CD4-positive, alpha-beta T cell (primary cell): ENCODE results near the gene PARP12. TPM values are rescaled to one million over a fixed set of nuclear protein-coding genes. Genes with fewer than 3 reads are reported as not detected.
A peak's percentile ranks its signal among the peaks of the same experiment; 100 is the strongest.

ENCODE experiments used
- ATAC-seq: fragments of 200-7000 bp; cut with Tn5 transposase; one replicate; pipeline ENCODE4 v1.10.0; 2022; ENCODE audit warnings: mild to moderate bottlenecking; ENCODE audit not compliant: poor library complexity
- CTCF ChIA-PET: fragments of 350-600 bp; sonication (Branson Sonifier 250); formaldehyde crosslinking; loops from one replicate; lab custom pipeline; 2021; ENCODE audit warnings: antibody characterized with exemption, inconsistent platforms; lab: Charles Lee
- POLR2A ChIA-PET: fragments of 350-600 bp; sonication (Branson Sonifier 250); formaldehyde crosslinking; loops from one replicate; lab custom pipeline; 2021; ENCODE audit warnings: antibody characterized with exemption, inconsistent platforms; lab: Charles Lee
- DNase-seq, 14 experiments: peaks; one replicate each; pipeline ENCODE4 v3.0.0-alpha.2; 2013 to 2020; ENCODE audit warnings: mixed read lengths in 2 of 14
- H3K27ac ChIP-seq, 2 donors: one replicate each; pipeline versions ENCODE4 v1.5.1 to v1.7.0; 2013; ENCODE audit warnings: low read length in 2 of 2, low read depth in 1 of 2, mild to moderate bottlenecking in 1 of 2
- H3K27me3 ChIP-seq, 2 experiments: 1 replicate in 1 of 2; 2 replicates in 1 of 2; pipeline versions ENCODE4 v1.6.1 to v1.7.0; 2013; ENCODE audit warnings: low read length in 2 of 2, control low read depth in 1 of 2, mild to moderate bottlenecking in 1 of 2, moderate library complexity in 1 of 2; ENCODE audit not compliant: insufficient read depth in 2 of 2, control insufficient read depth in 1 of 2
- H3K36me3 ChIP-seq: one replicate; pipeline ENCODE4 v1.6.1; 2013; ENCODE audit warnings: low read length, control low read depth; ENCODE audit not compliant: insufficient read depth
- H3K4me1 ChIP-seq: one replicate; pipeline ENCODE4 v1.6.1; 2013; ENCODE audit warnings: low read length, control low read depth; ENCODE audit not compliant: insufficient read depth
- H3K4me3 ChIP-seq: one replicate; pipeline ENCODE4 v1.5.1; 2013; ENCODE audit warnings: mild to moderate bottlenecking, low read length, moderate library complexity
- H3K9me3 ChIP-seq, 2 experiments: 1 replicate in 1 of 2; 2 replicates in 1 of 2; pipeline versions ENCODE4 v1.6.1 to v1.7.0; 2013; ENCODE audit warnings: low read length in 2 of 2, mild to moderate bottlenecking in 2 of 2, control low read depth in 1 of 2, moderate library complexity in 1 of 2; ENCODE audit not compliant: control insufficient read depth in 1 of 2, insufficient read depth in 1 of 2
- H3K27ac Mint-ChIP-seq: one replicate; pipeline ENCODE4 v1.8.0; 2020; ENCODE audit warnings: mixed read lengths
- H3K27me3 Mint-ChIP-seq: one replicate; pipeline ENCODE4 v1.8.0; 2021; ENCODE audit warnings: mixed read lengths
- H3K36me3 Mint-ChIP-seq: one replicate; pipeline ENCODE4 v1.8.0; 2021; ENCODE audit warnings: low read depth, mixed read lengths
- H3K4me1 Mint-ChIP-seq: one replicate; pipeline ENCODE4 v1.8.0; 2021; ENCODE audit warnings: low read depth, mixed read lengths
- H3K4me3 Mint-ChIP-seq: one replicate; pipeline ENCODE4 v1.8.0; 2020; ENCODE audit warnings: mild to moderate bottlenecking, mixed read lengths
- H3K9me3 Mint-ChIP-seq: one replicate; pipeline ENCODE4 v1.8.0; 2020; ENCODE audit warnings: mixed read lengths
- intact Hi-C, 2 experiments: fragments of 100-400 bp; cut with DNase I in 1 of 2; cut with micrococcal nuclease in 1 of 2; formaldehyde crosslinking; loops; one replicate each; pipeline versions ENCODE4 v1.15.1 to v1.9.0; 2023 to 2025; cut with DNase I, micrococcal nuclease
- total RNA-seq, 174 experiments: library from RNA in 2 of 174; stranded (reverse) in 2 of 174; gene quantifications; one replicate each; pipeline ENCODE4 v1.2.3 and lab custom pipeline; 2021 to 2026
- TF ChIP-seq, protein P1 (sequence below): fragments of 200-600 bp; IDR thresholded peaks from one replicate; pipeline ENCODE4 v1.8.0; 2022; ENCODE audit warnings: antibody characterized with exemption, mild to moderate bottlenecking

PARP12 gene
- total RNA-seq, 2 experiments from 2014 or later = 76.7 to 78.5 TPM

DNA sequence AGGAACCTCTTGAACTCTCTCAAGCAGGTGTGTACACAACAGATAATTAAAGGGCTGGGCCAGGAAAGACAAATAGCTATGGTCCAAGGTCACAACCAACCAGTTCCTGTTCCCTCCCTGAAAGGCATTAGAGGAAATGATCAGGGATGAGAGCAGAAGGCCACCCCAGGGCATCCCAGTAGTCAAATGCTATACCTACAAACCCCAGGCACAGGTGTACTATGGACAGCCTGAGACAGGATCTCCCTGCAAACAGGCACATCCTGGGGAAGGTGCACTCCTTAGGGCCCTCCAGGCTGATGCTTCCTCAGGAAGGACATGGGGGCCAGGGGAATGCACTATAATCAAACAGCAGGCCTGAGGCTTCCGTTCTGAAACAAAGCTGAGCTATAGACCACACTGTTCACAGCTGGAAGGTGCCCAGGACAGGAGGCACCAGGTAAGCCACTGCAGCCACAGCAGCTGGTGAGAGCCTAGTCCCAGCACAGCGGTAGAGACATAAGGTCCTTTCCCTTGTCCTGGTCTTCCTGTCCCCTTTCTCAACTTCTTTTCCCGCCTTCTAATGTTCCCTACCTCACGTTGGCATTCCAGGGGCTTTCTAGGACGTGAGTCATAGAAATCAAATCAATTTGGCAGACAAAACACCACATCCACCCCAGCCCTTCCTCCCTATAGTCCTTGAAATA lies 13.3 kb downstream of the PARP12 start:
- ATAC-seq (no peak), DNase-seq (no peak)
- H3K36me3 ChIP-seq = peaks cover 64% of the 10 kb centered on the region
- Mint-ChIP-seq H3K4me1 (peaks cover 24% of the 10 kb centered on the region), H3K27me3 (no peaks in the 10 kb centered on the region), H3K4me3 (no peak overlapping the region), H3K27ac (peak overlapping the region; percentile 65), H3K9me3 (no peaks in the 10 kb centered on the region), H3K36me3 (peaks cover 88% of the 10 kb centered on the region)
- H3K4me1 ChIP-seq = peaks cover 7% of the 10 kb centered on the region
- no peak overlapping the region for H3K4me3 ChIP-seq
- no peaks in the 10 kb centered on the region for H3K9me3 ChIP-seq
- ChIA-PET POLR2A (no interaction called here), CTCF (no interaction called here)
- no peaks in the 10 kb centered on the region for H3K27me3 ChIP-seq
- intact Hi-C loops = no loop called here
- TF ChIP-seq, protein P1, sequence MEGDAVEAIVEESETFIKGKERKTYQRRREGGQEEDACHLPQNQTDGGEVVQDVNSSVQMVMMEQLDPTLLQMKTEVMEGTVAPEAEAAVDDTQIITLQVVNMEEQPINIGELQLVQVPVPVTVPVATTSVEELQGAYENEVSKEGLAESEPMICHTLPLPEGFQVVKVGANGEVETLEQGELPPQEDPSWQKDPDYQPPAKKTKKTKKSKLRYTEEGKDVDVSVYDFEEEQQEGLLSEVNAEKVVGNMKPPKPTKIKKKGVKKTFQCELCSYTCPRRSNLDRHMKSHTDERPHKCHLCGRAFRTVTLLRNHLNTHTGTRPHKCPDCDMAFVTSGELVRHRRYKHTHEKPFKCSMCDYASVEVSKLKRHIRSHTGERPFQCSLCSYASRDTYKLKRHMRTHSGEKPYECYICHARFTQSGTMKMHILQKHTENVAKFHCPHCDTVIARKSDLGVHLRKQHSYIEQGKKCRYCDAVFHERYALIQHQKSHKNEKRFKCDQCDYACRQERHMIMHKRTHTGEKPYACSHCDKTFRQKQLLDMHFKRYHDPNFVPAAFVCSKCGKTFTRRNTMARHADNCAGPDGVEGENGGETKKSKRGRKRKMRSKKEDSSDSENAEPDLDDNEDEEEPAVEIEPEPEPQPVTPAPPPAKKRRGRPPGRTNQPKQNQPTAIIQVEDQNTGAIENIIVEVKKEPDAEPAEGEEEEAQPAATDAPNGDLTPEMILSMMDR = no peak
- H3K27ac ChIP-seq = no peak overlapping the region

DNA sequence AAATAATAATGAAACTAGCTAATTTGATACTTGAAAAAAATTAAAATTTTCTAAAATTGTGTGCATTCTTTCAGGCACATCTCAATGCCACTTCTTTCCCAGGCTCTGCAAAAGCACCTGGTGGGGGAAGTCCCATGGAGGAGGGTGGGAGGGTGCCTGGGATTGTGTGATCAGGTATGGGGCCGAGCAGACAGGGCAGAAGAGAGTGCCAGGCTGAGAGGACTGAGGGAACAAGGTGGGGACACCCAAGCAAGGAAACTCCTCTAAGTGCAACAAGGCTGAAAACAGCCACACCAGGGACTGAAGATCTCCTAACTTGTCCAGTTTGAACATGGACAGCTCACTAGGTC lies 13.8 kb downstream of the PARP12 start:
- peaks cover 88% of the 10 kb centered on the region for H3K36me3 Mint-ChIP-seq
- H3K4me1 Mint-ChIP-seq = peaks cover 18% of the 10 kb centered on the region
- Histone ChIP-seq H3K27ac (no peak overlapping the region), H3K27me3 (no peaks in the 10 kb centered on the region), H3K4me3 (no peak overlapping the region), H3K9me3 (no peaks in the 10 kb centered on the region), H3K4me1 (peaks cover 3% of the 10 kb centered on the region), H3K36me3 (peaks cover 61% of the 10 kb centered on the region)
- DNase-seq = no peak
- TF ChIP-seq, protein P1 = no peak
- no peaks in the 10 kb centered on the region for H3K9me3 Mint-ChIP-seq
- H3K4me3 Mint-ChIP-seq = no peak overlapping the region
- ChIA-PET POLR2A (no interaction called here), CTCF (no interaction called here)
- H3K27ac Mint-ChIP-seq = peak overlapping the region; percentile 65
- no peak for ATAC-seq
- intact Hi-C loops = no loop called here
- H3K27me3 Mint-ChIP-seq = no peaks in the 10 kb centered on the region

DNA sequence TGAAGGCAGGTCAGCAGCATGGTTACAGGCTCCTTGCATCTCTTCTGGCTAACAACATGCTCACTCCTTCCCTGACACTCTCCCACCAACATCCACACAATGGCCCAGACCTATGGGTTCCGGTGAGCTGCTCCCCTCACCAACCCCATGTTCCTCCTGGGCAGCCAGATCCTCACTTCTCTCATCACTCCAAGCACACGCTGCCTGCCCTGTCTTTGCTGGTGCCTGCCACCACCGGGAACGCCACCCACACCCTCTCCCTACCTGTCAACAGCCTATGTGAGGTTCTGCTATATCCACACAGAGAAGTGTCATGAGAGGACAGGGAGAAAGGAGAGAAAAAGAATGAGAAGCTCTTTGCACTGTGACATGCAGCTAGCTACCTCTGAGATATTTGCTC lies 14.6 kb downstream of the PARP12 start:
- CTCF ChIA-PET = interaction anchor here (1.1 kb wide), 1 partner anchor 11 kb away, joined by 3 read pairs; no protein-coding TSS in a partner anchor
- Histone ChIP-seq H3K27me3 (no peaks in the 10 kb centered on the region), H3K4me1 (peaks cover 3% of the 10 kb centered on the region), H3K36me3 (peaks cover 60% of the 10 kb centered on the region), H3K9me3 (no peaks in the 10 kb centered on the region), H3K4me3 (no peak overlapping the region), H3K27ac (no peak overlapping the region)
- POLR2A ChIA-PET = no interaction called here
- H3K9me3 Mint-ChIP-seq = no peaks in the 10 kb centered on the region
- H3K4me3 Mint-ChIP-seq = no peak overlapping the region
- TF ChIP-seq, protein P1 = no peak
- no peaks in the 10 kb centered on the region for H3K27me3 Mint-ChIP-seq
- no peak overlapping the region for H3K27ac Mint-ChIP-seq
- intact Hi-C loops = no loop called here
- peaks cover 10% of the 10 kb centered on the region for H3K4me1 Mint-ChIP-seq
- peaks cover 84% of the 10 kb centered on the region for H3K36me3 Mint-ChIP-seq
- DNase-seq = no peak
- no peak for ATAC-seq
